HK-2 (cell line): ENCODE data around the gene IGSF9B.
A peak's percentile ranks its signal among the peaks of the same experiment; 100 is the strongest.

Experiments used
- DNase-seq: peaks from one replicate; pipeline ENCODE4 v3.0.0-alpha.2; 2018; ENCODE audit not compliant: unreplicated experiment

IGSF9B gene

DNA sequence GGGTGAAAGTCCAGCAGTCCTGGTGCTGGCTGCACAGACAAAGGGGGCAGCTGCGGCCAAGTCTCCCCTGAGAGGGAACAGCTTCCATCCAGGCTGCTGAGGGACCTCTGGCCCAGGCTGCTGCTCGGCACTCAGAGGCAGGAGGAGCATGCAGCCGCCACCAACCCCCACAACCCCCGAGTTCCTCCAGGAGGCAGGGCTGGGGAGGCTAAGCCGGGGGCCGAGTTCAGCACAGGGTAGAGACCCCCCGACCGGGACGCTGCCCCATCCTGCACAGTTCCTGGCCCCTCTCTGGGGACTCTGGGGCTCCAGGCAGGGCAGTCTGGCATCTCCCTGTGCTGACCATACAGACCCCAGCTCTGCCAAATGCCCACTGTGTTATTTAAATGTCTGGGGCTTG lies 20.2 kb downstream of the IGSF9B start:
- DNase-seq, result no peak

GRCh38 chr11:133936136-133936535 lies 20.6 kb downstream of the IGSF9B start:
- no peak for DNase-seq

GRCh38 chr11:133935551-133935910 lies 21.2 kb downstream of the IGSF9B start:
- DNase-seq, result no peak

DNA sequence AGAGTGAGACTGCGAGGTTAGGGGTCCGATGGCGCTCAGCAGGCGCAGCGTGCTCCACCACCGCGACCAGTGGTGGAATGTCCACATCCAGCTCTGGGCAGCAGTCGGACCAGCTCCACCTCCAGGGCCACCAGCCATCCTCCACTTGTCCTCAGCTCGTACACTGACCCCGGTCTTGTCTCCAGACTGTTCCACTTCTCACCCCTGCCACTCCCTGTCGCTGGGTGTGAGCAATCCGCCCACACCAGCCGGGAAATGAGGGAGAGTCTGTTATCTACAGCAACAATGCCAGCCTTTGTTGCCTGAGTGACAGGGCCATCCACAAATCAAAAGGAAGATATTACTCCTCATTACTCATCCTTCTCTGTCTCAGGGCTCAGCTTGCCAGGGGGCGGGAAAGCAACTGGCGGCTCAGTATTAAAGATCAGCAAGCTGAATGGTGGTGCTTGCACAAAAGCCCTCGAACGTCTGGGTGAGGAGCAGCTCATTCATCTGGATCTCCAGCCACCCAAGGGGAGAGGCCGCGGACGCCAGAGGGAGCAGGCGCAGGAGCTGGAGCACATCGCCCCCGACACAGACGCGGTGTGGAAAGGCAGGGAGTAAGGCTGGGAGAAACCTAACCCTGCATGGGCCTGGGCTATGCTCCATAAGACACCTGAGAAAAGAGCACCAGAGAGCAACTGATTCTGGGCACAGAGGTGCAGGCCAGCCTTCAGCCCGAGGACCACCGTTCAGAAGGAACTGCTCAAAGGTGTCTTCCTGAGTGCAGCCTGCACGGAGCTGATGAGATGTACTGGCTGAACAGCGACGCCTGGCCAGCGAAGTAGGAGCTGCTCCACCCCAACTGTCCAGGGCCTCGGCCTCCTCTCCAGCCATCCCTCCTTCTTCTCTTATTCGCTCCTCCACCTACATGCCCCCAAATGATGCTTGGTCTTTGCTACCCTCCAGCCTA lies 21.9 kb downstream of the IGSF9B start:
- DNase-seq, result peak; percentile 32

DNA sequence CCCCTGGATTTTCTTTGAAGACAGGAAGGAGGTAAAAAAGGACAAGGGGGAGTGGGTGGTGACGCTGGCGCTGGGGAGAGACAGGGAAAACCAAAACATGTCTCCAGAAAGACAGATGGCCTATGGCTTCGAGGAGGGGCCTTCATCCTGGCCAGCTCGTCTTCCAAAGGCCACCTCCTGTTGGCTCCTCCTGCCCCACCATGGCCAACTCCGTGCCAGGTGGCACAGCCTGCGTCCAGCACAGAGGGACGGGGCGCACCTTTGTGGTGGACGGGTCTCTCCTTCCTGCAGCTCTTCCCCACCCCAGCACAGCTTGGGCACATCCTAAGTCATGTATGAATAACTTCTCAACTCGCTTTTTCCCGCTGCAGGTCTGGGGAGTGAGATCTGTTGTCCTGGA lies 22.7 kb downstream of the IGSF9B start:
- DNase-seq, result no peak

DNA sequence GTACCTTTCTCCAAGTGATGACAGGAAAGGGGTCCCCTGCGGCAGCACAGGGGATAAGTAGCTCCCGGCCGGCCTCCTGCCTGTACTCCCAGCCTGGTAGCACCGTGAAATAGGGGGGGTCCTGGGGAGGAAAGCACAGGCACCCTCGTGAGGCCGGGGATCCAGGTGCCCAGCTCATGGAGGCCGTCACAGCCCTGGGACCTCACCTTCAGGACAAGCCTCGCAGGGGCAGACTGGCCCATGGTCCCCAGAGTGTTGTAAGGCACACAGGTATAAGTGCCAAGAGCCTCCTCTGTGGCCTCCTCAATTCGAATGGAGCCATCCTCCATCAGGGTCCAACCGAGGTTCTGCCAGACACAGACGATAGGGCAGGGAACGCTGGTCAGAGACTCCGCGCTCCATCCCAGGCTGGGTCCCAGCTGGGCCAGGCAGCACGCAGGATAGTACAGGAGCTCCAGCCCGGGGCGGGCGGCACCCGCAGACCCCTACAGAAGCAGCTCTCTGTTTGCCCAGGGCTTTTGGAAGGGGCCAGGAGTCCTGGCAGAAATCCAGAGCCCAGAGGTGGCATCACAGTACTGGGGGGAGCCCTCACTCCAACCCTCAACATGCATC lies 25.2 kb downstream of the IGSF9B start:
- DNase-seq, result no peak

DNA sequence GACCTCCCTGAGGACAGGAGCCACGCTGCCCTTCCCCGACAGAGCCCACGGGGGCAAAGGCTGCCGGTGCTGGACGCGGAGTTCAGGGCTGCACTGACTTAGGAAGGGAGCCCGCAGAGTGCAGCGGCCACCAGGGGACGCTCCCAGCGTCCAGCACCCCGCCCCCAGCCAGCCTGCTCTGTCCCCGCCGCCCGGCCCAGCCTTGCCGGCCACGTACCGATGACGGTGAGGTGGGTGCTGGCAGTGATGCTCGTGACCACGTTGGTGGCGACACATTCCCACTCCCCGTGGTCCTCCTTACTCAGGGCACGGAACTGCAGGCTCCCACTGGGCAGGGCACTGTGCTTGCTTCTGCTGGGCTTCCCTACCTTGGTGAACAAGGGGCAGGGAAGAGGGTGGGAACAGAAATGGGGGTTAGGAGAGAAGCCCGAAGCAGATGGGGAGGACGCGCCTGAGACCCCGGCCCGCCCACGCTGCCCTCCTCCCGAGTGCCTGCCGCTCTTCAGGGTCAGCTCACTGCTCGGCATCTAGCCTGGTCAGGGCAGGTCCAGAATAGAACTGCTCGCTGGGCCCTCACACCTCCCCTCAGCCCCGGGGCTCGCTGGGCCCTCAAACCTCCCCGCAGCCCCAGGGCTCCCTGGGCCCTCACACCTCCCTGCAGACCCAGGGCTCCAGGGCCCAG lies 25.9 kb downstream of the IGSF9B start:
- DNase-seq, result no peak

GRCh38 chr11:133930053-133930766 lies 26.6 kb downstream of the IGSF9B start:
- DNase-seq, result no peak

DNA sequence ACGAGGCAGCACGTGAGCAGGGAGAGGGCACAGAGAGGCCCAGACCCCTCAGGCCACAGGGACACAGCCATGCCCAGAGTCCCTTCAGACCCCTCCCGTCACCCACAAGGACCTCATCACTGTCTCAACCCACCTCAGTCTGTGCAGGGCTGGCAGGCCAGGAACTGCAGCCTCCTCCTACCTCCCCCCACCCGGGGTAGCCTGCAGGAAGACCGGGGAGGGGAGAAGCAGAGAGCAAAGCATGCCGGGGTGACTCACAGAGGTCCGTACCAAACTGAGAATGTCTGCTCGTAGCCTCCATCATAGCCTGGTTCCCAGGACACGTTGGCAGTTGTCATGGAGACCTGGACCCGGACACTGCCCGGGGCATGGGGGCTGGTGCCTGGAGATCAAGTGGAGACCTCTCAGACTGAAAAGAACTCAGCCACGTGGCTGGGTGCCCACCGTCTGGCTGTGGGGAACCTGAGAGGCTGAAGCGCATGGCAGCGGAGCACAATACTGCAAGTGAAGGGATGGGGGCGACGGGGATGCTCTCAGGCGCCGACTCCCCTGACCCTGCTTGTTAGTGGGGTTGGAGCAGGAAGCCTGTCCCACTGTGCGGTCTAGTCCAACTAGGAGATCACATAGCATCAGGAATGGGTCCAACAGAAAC lies 27.2 kb downstream of the IGSF9B start:
- DNase-seq, result no peak

DNA sequence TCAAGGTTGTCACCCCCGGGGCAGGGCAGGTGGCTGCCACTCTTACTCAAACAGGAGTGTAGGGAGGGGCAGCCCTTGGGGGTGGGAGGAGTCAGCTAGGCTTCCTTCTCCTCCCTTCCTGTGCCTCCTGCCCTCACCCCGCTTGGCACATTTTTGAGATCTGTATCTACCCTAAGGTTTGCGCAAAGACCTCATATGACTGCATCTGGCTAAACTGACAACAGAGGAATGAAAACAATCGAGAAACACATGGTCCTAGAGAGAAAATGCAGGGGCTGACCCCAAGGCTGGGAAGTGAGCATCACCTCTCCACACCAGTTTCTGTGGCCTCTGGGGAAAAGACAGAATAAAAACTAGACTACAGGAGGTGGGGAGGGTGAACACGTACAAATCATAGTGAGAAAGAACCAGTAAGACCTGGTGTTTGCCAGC lies 28.1 kb downstream of the IGSF9B start:
- no peak for DNase-seq

GRCh38 chr11:133927690-133928627 lies 28.8 kb downstream of the IGSF9B start:
- DNase-seq, result peak; percentile 60

DNA sequence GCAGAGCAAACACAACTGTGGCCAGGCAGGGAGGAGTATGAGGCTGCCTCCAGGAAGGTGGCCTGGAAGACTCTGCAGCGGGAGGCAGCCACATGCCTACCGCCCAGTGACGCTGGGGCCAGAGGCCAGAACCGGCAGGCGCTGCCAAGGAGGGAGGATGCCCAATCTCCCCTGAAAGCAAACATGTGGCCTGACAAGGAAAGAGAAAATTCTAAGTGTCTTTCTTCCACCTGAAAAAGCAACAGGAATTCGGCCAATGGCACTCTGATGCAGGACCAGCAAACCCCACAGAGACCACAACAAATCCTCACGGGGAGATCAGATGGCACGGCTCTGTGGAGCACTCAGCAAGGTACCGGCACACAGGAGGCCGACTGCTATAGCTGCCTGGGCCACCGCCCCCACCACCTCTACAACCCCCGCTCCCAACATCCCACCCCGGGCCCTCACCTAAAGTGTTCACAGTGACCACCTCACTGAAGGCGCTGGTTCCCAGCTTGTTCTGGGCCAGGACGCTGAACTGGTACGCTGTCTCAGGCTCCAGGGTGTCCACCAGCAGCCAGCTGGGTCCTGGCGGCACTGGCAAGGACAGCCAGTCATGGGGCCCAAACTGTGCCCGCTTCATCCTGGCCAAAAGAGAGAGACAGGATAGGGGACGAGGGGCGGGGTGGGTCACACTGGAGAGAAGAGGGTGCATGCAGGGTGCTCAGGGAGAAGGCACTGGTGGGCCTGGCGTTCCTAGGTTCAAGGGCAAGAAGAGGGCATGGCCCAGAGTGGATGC lies 30.1 kb downstream of the IGSF9B start:
- no peak for DNase-seq

DNA sequence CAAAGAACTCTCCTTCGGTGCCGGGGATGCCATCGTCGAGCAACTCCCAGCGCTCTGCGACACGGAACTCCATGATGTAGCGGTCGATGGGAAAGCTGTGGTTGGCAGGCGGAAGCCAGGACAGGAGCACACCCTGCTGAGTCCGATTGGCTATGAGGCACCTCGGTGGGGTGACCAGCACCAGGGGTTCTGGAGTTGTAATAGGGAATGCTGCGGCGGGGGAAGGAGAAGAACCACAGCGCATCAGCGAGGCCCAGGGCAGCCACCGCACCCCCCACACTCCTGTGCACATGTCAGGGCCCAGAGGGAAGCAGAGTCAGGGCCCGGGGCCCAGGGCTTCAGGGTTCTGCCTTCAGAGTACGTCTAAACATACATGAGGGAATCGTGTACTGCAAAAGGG lies 31.0 kb downstream of the IGSF9B start:
- no peak for DNase-seq

GRCh38 chr11:133924661-133925060 lies 32.1 kb downstream of the IGSF9B start:
- DNase-seq, result no peak

GRCh38 chr11:133922078-133922870 lies 34.5 kb downstream of the IGSF9B start:
- DNase-seq, result no peak

GRCh38 chr11:133921513-133921912 lies 35.3 kb downstream of the IGSF9B start:
- DNase-seq, result no peak

DNA sequence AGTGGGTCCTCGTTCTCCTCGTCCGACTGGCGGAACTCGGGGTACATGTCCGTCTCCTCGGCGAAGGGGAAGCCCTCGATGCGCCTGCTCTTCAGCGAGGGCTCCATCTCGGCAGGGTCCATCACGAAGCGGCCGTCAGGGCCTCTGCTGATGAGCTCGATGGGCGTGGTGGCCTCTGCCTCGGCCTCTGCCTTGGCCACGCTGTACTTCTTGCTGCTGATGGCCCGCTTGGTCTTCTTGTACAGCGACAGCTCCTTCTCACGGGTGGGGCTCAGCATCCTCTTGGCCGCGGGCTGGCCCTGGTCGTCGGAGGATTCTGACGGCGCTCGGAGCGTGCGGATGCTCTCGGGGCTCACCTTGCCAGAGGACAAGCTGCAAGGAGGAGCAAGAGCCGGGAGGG lies 35.7 kb downstream of the IGSF9B start:
- DNase-seq, result no peak

- no peak for DNase-seq
Observed at GRCh38 chr11:133920109-133920990, 36.4 kb downstream of the IGSF9B start.
